ENCODE results near the gene PLD6. TPM values are rescaled to one million over a fixed set of nuclear protein-coding genes. Genes with fewer than 3 reads are reported as not detected.

Gene PLD6
- polyA plus RNA-seq, 3 donors = 2.9 to 4.7 (median 4.6) TPM

- no peak for DNase-seq
Observed at GRCh38 chr17:17157041-17157440, 49.1 kb downstream of the PLD6 start.

GRCh38 chr17:17156511-17156910 lies 49.6 kb downstream of the PLD6 start:
- no peak for DNase-seq

- no peak for DNase-seq
Observed at GRCh38 chr17:17156107-17156506, 50.0 kb downstream of the PLD6 start.

- no peak for DNase-seq
Observed at GRCh38 chr17:17155568-17155967, 50.6 kb downstream of the PLD6 start.

GRCh38 chr17:17154981-17155380 lies 51.2 kb downstream of the PLD6 start:
- no peak for DNase-seq

- no peak for DNase-seq
Observed at GRCh38 chr17:17154556-17154955, 51.6 kb downstream of the PLD6 start.

- no peak for DNase-seq
Observed at GRCh38 chr17:17153709-17154108, 52.4 kb downstream of the PLD6 start.

GRCh38 chr17:17153071-17153470 lies 53.1 kb downstream of the PLD6 start:
- DNase-seq = no peak

- DNase-seq = no peak
Observed at GRCh38 chr17:17152385-17152784, 53.7 kb downstream of the PLD6 start.

GRCh38 chr17:17151962-17152361 lies 54.2 kb downstream of the PLD6 start:
- no peak for DNase-seq

GRCh38 chr17:17151541-17151940 lies 54.6 kb downstream of the PLD6 start:
- DNase-seq = no peak

GRCh38 chr17:17151055-17151454 lies 55.1 kb downstream of the PLD6 start:
- no peak for DNase-seq

Other genes starting within 250 kb of the PLD6 start
- not detected for gene TNFRSF13B, start 234.2 kb downstream of the PLD6 start, polyA plus RNA-seq (ENCODE audit: insufficient read length in 3 of 3)
- 100 to 1,000 TPM; 164 to 176 (median 171) TPM for gene MPRIP, start 163.9 kb downstream of the PLD6 start, polyA plus RNA-seq (ENCODE audit: insufficient read length in 3 of 3)
- gene FLCN, start 30.8 kb upstream of the PLD6 start, polyA plus RNA-seq (ENCODE audit: insufficient read length in 3 of 3) = 10 to 100 TPM; 25.8 to 50.3 (median 49.7) TPM
- 10 to 100 TPM; 75.8 to 80.5 (median 79.4) TPM for gene COPS3, start 74.9 kb upstream of the PLD6 start, polyA plus RNA-seq (ENCODE audit: insufficient read length in 3 of 3)
- 1 to 10 TPM; 5.6 to 5.9 (median 5.8) TPM for gene NT5M, start 97.0 kb upstream of the PLD6 start, polyA plus RNA-seq (ENCODE audit: insufficient read length in 3 of 3)